Esophagus muscularis mucosa (tissue), 4 donors: ENCODE data around the gene SLC20A1.

ENCODE experiments used
- EP300 ChIP-seq: sonication (generic); formaldehyde crosslinking; IDR thresholded peaks from one replicate; pipeline ENCODE4 v1.6.1; 2017; ENCODE audit warnings: antibody characterized with exemption
- POLR2A ChIP-seq: fragments of 450-650 bp; IDR thresholded peaks from one replicate; pipeline ENCODE4 v1.6.1; 2017; ENCODE audit warnings: antibody characterized with exemption, moderate library complexity, mild to moderate bottlenecking, low read depth
- POLR2AphosphoS5 ChIP-seq, 2 donors: sonication (generic); formaldehyde crosslinking; IDR thresholded peaks; one replicate each; pipeline ENCODE4 v1.6.1; 2017; ENCODE audit warnings: antibody characterized with exemption in 2 of 2
- TF ChIP-seq, protein P1 (sequence below), 3 experiments: fragments of 200-600 bp in 2 of 3; fragments of 450-650 bp in 1 of 3; sonication (generic) in 2 of 3; IDR thresholded peaks; one replicate each; pipeline ENCODE4 v1.5.1; 2017 to 2019; ENCODE audit warnings: antibody characterized with exemption in 3 of 3, mild to moderate bottlenecking in 2 of 3, moderate library complexity in 1 of 3

DNA sequence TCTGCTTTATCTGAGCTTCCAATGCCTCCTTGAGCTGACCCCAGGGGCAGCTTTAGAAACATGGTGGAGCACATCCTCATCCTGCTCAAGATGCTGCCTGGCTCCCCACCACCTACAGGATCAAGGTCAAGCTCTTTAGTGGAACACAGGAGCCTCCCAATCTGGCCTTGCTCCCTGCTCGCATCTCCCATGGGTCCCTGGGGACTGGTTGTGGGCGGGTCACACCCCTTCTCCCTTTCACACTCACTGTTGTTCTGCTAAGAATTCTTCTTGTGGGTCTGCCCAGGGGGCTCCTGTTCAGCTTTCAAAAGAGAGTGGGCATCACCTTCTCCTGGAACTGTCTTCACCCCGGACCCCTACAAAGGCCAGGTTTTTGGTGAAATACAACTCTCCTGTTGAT is 66.7 kb downstream of the SLC20A1 start:
- TF ChIP-seq, protein P1, sequence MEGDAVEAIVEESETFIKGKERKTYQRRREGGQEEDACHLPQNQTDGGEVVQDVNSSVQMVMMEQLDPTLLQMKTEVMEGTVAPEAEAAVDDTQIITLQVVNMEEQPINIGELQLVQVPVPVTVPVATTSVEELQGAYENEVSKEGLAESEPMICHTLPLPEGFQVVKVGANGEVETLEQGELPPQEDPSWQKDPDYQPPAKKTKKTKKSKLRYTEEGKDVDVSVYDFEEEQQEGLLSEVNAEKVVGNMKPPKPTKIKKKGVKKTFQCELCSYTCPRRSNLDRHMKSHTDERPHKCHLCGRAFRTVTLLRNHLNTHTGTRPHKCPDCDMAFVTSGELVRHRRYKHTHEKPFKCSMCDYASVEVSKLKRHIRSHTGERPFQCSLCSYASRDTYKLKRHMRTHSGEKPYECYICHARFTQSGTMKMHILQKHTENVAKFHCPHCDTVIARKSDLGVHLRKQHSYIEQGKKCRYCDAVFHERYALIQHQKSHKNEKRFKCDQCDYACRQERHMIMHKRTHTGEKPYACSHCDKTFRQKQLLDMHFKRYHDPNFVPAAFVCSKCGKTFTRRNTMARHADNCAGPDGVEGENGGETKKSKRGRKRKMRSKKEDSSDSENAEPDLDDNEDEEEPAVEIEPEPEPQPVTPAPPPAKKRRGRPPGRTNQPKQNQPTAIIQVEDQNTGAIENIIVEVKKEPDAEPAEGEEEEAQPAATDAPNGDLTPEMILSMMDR (IDR thresholded peaks at IDR 0.05): no peak
- TF ChIP-seq POLR2AphosphoS5 (IDR thresholded peaks at IDR 0.05) (no peak), POLR2A (no peak), EP300 (no peak)
